HG03280 (cell line): ENCODE measurements around the gene TBX21.
"Not testable (repeated sequence)": the region's sequence is repeated elsewhere in the genome, so short reads cannot be mapped to it uniquely, and the experiment has no call there.

Source experiments
- ATAC-seq: cut with Tn5 transposase; IDR thresholded peaks from one replicate; pipeline ENCODE4 v1.9.1; 2021; ENCODE audit warnings: mild to moderate bottlenecking, moderate library complexity; ENCODE audit not compliant: unreplicated experiment

The TBX21 gene

GRCh38 chr17:47729476-47729875 lies 3.6 kb upstream of the TBX21 start:
- no peak for ATAC-seq

GRCh38 chr17:47730681-47731080 lies 2.4 kb upstream of the TBX21 start:
- ATAC-seq = no peak

GRCh38 chr17:47731396-47731795 lies 1.6 kb upstream of the TBX21 start:
- no peak for ATAC-seq

- no peak for ATAC-seq
Observed at GRCh38 chr17:47732399-47733046, 513 bp upstream of the TBX21 start.

GRCh38 chr17:47733674-47734410 lies 806 bp downstream of the TBX21 start:
- ATAC-seq = peak; percentile 17

- no peak for ATAC-seq
Observed at GRCh38 chr17:47735139-47735464, 2.1 kb downstream of the TBX21 start.

GRCh38 chr17:47735536-47736011 lies 2.5 kb downstream of the TBX21 start:
- peak; percentile 43 for ATAC-seq

GRCh38 chr17:47736501-47737495 lies 3.8 kb downstream of the TBX21 start:
- no peak for ATAC-seq

- ATAC-seq = no peak
Observed at GRCh38 chr17:47738178-47738577, 5.1 kb downstream of the TBX21 start.

- ATAC-seq = no peak
Observed at GRCh38 chr17:47739150-47739549, 6.1 kb downstream of the TBX21 start.

- not testable (repeated sequence) for ATAC-seq
Observed at GRCh38 chr17:47739945-47740344, 6.9 kb downstream of the TBX21 start.

GRCh38 chr17:47741109-47741792 lies 8.2 kb downstream of the TBX21 start:
- ATAC-seq = no peak

- no peak for ATAC-seq
Observed at GRCh38 chr17:47741793-47742145, 8.7 kb downstream of the TBX21 start.

GRCh38 chr17:47742319-47743181 lies 9.5 kb downstream of the TBX21 start:
- no peak for ATAC-seq

GRCh38 chr17:47744168-47745036 lies 11.4 kb downstream of the TBX21 start:
- no peak for ATAC-seq

- no peak for ATAC-seq
Observed at GRCh38 chr17:47745037-47745380, 12.0 kb downstream of the TBX21 start.

GRCh38 chr17:47751471-47751870 lies 18.4 kb downstream of the TBX21 start:
- ATAC-seq = no peak

GRCh38 chr17:47757386-47757785 lies 24.4 kb downstream of the TBX21 start:
- no peak for ATAC-seq
